Stimulated activated CD8-positive, alpha-beta memory T cell treated with anti-CD3 and anti-CD28 coated beads, Interleukin-4, amount 100 ng/mL, for 1 hour (primary cell): ENCODE results near the gene LACC1.

Source experiments
- DNase-seq, 2 donors: peaks; one replicate each; pipeline ENCODE4 v3.0.0-alpha.2; 2020; ENCODE audit warnings: low read depth in 2 of 2, low spot score in 1 of 2

Gene LACC1

GRCh38 chr13:43879755-43880181 is at the start of gene LACC1:
TSS of gene LACC1 (plus strand) at chr13:43879904. CDS start at chr13:43880986, 1,082 bp downstream.
- peak in 1 of 2 donors; percentile 3 for DNase-seq

GRCh38 chr13:43830497-43830881 is 49.2 kb upstream of the LACC1 start:
- DNase-seq = no peak

GRCh38 chr13:43831088-43831487 is 48.6 kb upstream of the LACC1 start:
- DNase-seq = no peak

- DNase-seq = no peak
These were observed 44.0 kb upstream of the LACC1 start for GRCh38 chr13:43835701-43836100.

- DNase-seq = no peak
These were observed 40.8 kb upstream of the LACC1 start for GRCh38 chr13:43838909-43839308.

GRCh38 chr13:43846496-43847158 is 33.1 kb upstream of the LACC1 start:
- no peak for DNase-seq

GRCh38 chr13:43848001-43848649 is 31.6 kb upstream of the LACC1 start:
- DNase-seq = no peak

- DNase-seq = no peak
These were observed 28.8 kb upstream of the LACC1 start for GRCh38 chr13:43850873-43851272.

GRCh38 chr13:43852923-43853404 is 26.7 kb upstream of the LACC1 start:
- DNase-seq = no peak

- DNase-seq = no peak
These were observed 17.8 kb upstream of the LACC1 start for GRCh38 chr13:43861863-43862262.

- DNase-seq = no peak
These were observed 14.8 kb upstream of the LACC1 start for GRCh38 chr13:43864921-43865320.

GRCh38 chr13:43865892-43866291 is 13.8 kb upstream of the LACC1 start:
- no peak for DNase-seq

GRCh38 chr13:43872181-43872580 is 7.5 kb upstream of the LACC1 start:
- DNase-seq = no peak

- DNase-seq = no peak
These were observed 5.1 kb upstream of the LACC1 start for GRCh38 chr13:43874504-43875092.

GRCh38 chr13:43876366-43876765 is 3.3 kb upstream of the LACC1 start:
- DNase-seq = no peak

GRCh38 chr13:43877326-43877725 is 2.4 kb upstream of the LACC1 start:
- DNase-seq = no peak

- DNase-seq = no peak
These were observed 1.9 kb upstream of the LACC1 start for GRCh38 chr13:43877766-43878165.

- peak; percentile 39 to 56 for DNase-seq
These were observed 581 bp upstream of the LACC1 start, which contains the start of gene CCDC122 for GRCh38 chr13:43878892-43879754. TSS of gene CCDC122 (minus strand) at chr13:43879740. CDS start at chr13:43869376, 10,364 bp downstream.

GRCh38 chr13:43880214-43880855 is 631 bp downstream of the LACC1 start:
- DNase-seq = no peak

GRCh38 chr13:43880926-43881325 is 1.2 kb downstream of the LACC1 start:
- DNase-seq = no peak

GRCh38 chr13:43881580-43881979 is 1.9 kb downstream of the LACC1 start:
- no peak for DNase-seq
